ENCODE data around the gene TAL2. TPM values are rescaled to one million over a fixed set of nuclear protein-coding genes. Genes with fewer than 3 reads are reported as not detected.
A peak's percentile ranks its signal among the peaks of the same experiment; 100 is the strongest.
"Not testable (repeated sequence)": the region's sequence is repeated elsewhere in the genome, so short reads cannot be mapped to it uniquely, and the experiment has no call there.

Gene TAL2
- polyA plus RNA-seq, 1 donor from 2014 or later: 9.3 TPM

GRCh38 chr9:105690742-105691141, 28.5 kb downstream of the TAL2 start:
- peaks cover 2% of the 10 kb centered on the region for H3K36me3 Mint-ChIP-seq
- peak overlapping the region in 1 of 3 donors; percentile 3 for H3K27ac Mint-ChIP-seq
- H3K27me3 Mint-ChIP-seq: peaks cover 17% of the 10 kb centered on the region
- no peak overlapping the region for H3K4me3 Mint-ChIP-seq
- no peaks in the 10 kb centered on the region for H3K9me3 Mint-ChIP-seq
- peaks cover 9 to 13% (median 11%) of the 10 kb centered on the region in 3 donors for H3K4me1 Mint-ChIP-seq

- Mint-ChIP-seq H3K27me3 (peaks cover 12% of the 10 kb centered on the region), H3K4me3 (peak overlapping the region; percentile 86 to 94 (median 91)), H3K36me3 (peaks cover 1% of the 10 kb centered on the region), H3K27ac (peak overlapping the region; percentile 49 to 89 (median 83)), H3K4me1 (peaks cover 15 to 25% (median 18%) of the 10 kb centered on the region in 3 donors), H3K9me3 (no peaks in the 10 kb centered on the region)
Measured at GRCh38 chr9:105693435-105694189, 31.4 kb downstream of the TAL2 start.

- Mint-ChIP-seq H3K36me3 (peaks cover 1% of the 10 kb centered on the region), H3K4me3 (peak within 1 kb of the TSS; percentile 86 to 94 (median 93)), H3K4me1 (peaks cover 15 to 31% (median 21%) of the 10 kb centered on the region in 3 donors), H3K27me3 (peaks cover 12% of the 10 kb centered on the region), H3K27ac (peak within 1 kb of the TSS; percentile 49 to 96 (median 89)), H3K9me3 (no peaks in the 10 kb centered on the region)
Measured at GRCh38 chr9:105694190-105694847, 32.1 kb downstream of the TAL2 start, which contains the start of gene TMEM38B. TSS of gene TMEM38B (plus strand) at chr9:105694541. CDS start at chr9:105694661, 120 bp downstream.

GRCh38 chr9:105694848-105695581, 32.8 kb downstream of the TAL2 start:
- Mint-ChIP-seq H3K4me3 (peak overlapping the region; percentile 86 to 94 (median 93)), H3K9me3 (no peaks in the 10 kb centered on the region), H3K27me3 (peaks cover 7% of the 10 kb centered on the region), H3K4me1 (peaks cover 19 to 37% (median 28%) of the 10 kb centered on the region in 3 donors), H3K27ac (peak overlapping the region; percentile 49 to 96 (median 89)), H3K36me3 (peaks cover 5% of the 10 kb centered on the region)

GRCh38 chr9:105696219-105696793, 34.0 kb downstream of the TAL2 start:
- Mint-ChIP-seq H3K4me3 (no peak overlapping the region), H3K27me3 (peaks cover 7% of the 10 kb centered on the region), H3K36me3 (peaks cover 5% of the 10 kb centered on the region), H3K9me3 (no peaks in the 10 kb centered on the region), H3K27ac (no peak overlapping the region), H3K4me1 (peaks cover 27 to 49% (median 40%) of the 10 kb centered on the region in 3 donors)

- Mint-ChIP-seq H3K9me3 (no peaks in the 10 kb centered on the region), H3K27me3 (peaks cover 5% of the 10 kb centered on the region), H3K36me3 (peaks cover 5% of the 10 kb centered on the region), H3K4me3 (no peak overlapping the region), H3K4me1 (peaks cover 27 to 53% (median 45%) of the 10 kb centered on the region in 3 donors), H3K27ac (no peak overlapping the region)
Measured at GRCh38 chr9:105697871-105698270, 35.6 kb downstream of the TAL2 start.

GRCh38 chr9:105698348-105698870, 36.2 kb downstream of the TAL2 start:
- Mint-ChIP-seq H3K27ac (no peak overlapping the region), H3K4me1 (peaks cover 25 to 52% (median 45%) of the 10 kb centered on the region in 3 donors), H3K27me3 (peaks cover 4% of the 10 kb centered on the region), H3K9me3 (no peaks in the 10 kb centered on the region), H3K36me3 (peaks cover 5% of the 10 kb centered on the region), H3K4me3 (no peak overlapping the region)

GRCh38 chr9:105700668-105701067, 38.4 kb downstream of the TAL2 start:
- peak overlapping the region in 2 of 4 donors; percentile 38 to 53 for H3K4me3 Mint-ChIP-seq
- no peaks in the 10 kb centered on the region for H3K9me3 Mint-ChIP-seq
- H3K36me3 Mint-ChIP-seq: peaks cover 5% of the 10 kb centered on the region
- peaks cover 17 to 42% (median 32%) of the 10 kb centered on the region in 3 donors for H3K4me1 Mint-ChIP-seq
- H3K27me3 Mint-ChIP-seq: no peaks in the 10 kb centered on the region
- H3K27ac Mint-ChIP-seq: no peak overlapping the region

- H3K4me1 Mint-ChIP-seq: peaks cover 17 to 41% (median 32%) of the 10 kb centered on the region in 3 donors
- no peaks in the 10 kb centered on the region for H3K27me3 Mint-ChIP-seq
- H3K36me3 Mint-ChIP-seq: peaks cover 5% of the 10 kb centered on the region
- peak overlapping the region in 1 of 4 donors; percentile 38 for H3K4me3 Mint-ChIP-seq
- H3K9me3 Mint-ChIP-seq: no peaks in the 10 kb centered on the region
- no peak overlapping the region for H3K27ac Mint-ChIP-seq
Measured at GRCh38 chr9:105701145-105701544, 38.9 kb downstream of the TAL2 start.

- Mint-ChIP-seq H3K36me3 (peaks cover 5% of the 10 kb centered on the region), H3K27ac (no peak overlapping the region), H3K9me3 (no peaks in the 10 kb centered on the region), H3K27me3 (no peaks in the 10 kb centered on the region), H3K4me3 (no peak overlapping the region), H3K4me1 (peaks cover 15 to 36% (median 30%) of the 10 kb centered on the region in 3 donors)
Measured at GRCh38 chr9:105702207-105702606, 40.0 kb downstream of the TAL2 start.

GRCh38 chr9:105703638-105704037, 41.4 kb downstream of the TAL2 start:
- H3K4me3 Mint-ChIP-seq, H3K36me3 Mint-ChIP-seq, H3K9me3 Mint-ChIP-seq, H3K27me3 Mint-ChIP-seq: not testable (repeated sequence)
- peak overlapping the region in 1 of 3 donors; percentile 16 for H3K27ac Mint-ChIP-seq
- peaks cover 14 to 31% (median 28%) of the 10 kb centered on the region in 3 donors for H3K4me1 Mint-ChIP-seq

GRCh38 chr9:105706156-105706555, 43.9 kb downstream of the TAL2 start:
- no peak overlapping the region for H3K4me3 Mint-ChIP-seq
- H3K9me3 Mint-ChIP-seq: no peaks in the 10 kb centered on the region
- H3K27me3 Mint-ChIP-seq: no peaks in the 10 kb centered on the region
- peaks cover 2% of the 10 kb centered on the region for H3K36me3 Mint-ChIP-seq
- H3K4me1 Mint-ChIP-seq: peaks cover 4 to 10% (median 6%) of the 10 kb centered on the region in 3 donors
- no peak overlapping the region for H3K27ac Mint-ChIP-seq

GRCh38 chr9:105708405-105708804, 46.1 kb downstream of the TAL2 start:
- H3K4me3 Mint-ChIP-seq: peak overlapping the region in 1 of 4 donors; percentile 12
- H3K4me1 Mint-ChIP-seq: peaks cover 0 to 4% (median 3%) of the 10 kb centered on the region in 3 donors
- H3K27me3 Mint-ChIP-seq: no peaks in the 10 kb centered on the region
- peaks cover 2% of the 10 kb centered on the region for H3K36me3 Mint-ChIP-seq
- H3K9me3 Mint-ChIP-seq: no peaks in the 10 kb centered on the region
- no peak overlapping the region for H3K27ac Mint-ChIP-seq

- no peaks in the 10 kb centered on the region for H3K27me3 Mint-ChIP-seq
Measured at GRCh38 chr9:105710638-105711037, 48.4 kb downstream of the TAL2 start.

More at GRCh38 chr9:105710638-105711037, 48.4 kb downstream of the TAL2 start:
- peaks cover 3 to 8% (median 7%) of the 10 kb centered on the region in 3 donors for H3K4me1 Mint-ChIP-seq
- H3K36me3 Mint-ChIP-seq: peaks cover 2% of the 10 kb centered on the region
- no peak overlapping the region for H3K27ac Mint-ChIP-seq
- H3K9me3 Mint-ChIP-seq: no peaks in the 10 kb centered on the region
- no peak overlapping the region for H3K4me3 Mint-ChIP-seq
